Calu3 (cell line): ENCODE data around the gene ZNF687. TPM values are rescaled to one million over a fixed set of nuclear protein-coding genes. Genes with fewer than 3 reads are reported as not detected.

Source experiments
- BruUV-seq: library from RNA; stranded (reverse); fragments of 400-500 nt; replicated peaks from 2 replicates; lab custom pipeline; 2021; lab: Mats Ljungman, UMichigan
- CTCF ChIA-PET: fragments of 300-600 bp; sonication (Branson Sonifier 250); formaldehyde crosslinking; loops from one replicate; lab custom pipeline; 2022; ENCODE audit warnings: antibody characterized with exemption; lab: Charles Lee
- DNase-seq: peaks from one replicate; pipeline ENCODE4 v3.0.0; 2022
- H3K27ac Mint-ChIP-seq: one replicate; pipeline ENCODE4 v1.8.0; 2022; ENCODE audit warnings: mixed read lengths; ENCODE audit not compliant: unreplicated experiment
- H3K27me3 Mint-ChIP-seq: one replicate; pipeline ENCODE4 v1.8.0; 2022; ENCODE audit warnings: mixed read lengths; ENCODE audit not compliant: unreplicated experiment
- H3K36me3 Mint-ChIP-seq: one replicate; pipeline ENCODE4 v1.8.0; 2022; ENCODE audit warnings: mild to moderate bottlenecking, moderate library complexity, mixed read lengths; ENCODE audit not compliant: insufficient read depth, unreplicated experiment
- H3K4me1 Mint-ChIP-seq: one replicate; pipeline ENCODE4 v1.8.0; 2022; ENCODE audit warnings: mild to moderate bottlenecking, low read depth, mixed read lengths; ENCODE audit not compliant: unreplicated experiment
- H3K4me3 Mint-ChIP-seq: one replicate; pipeline ENCODE4 v1.8.0; 2022; ENCODE audit warnings: mild to moderate bottlenecking, low read depth, moderate library complexity, mixed read lengths; ENCODE audit not compliant: unreplicated experiment
- H3K9me3 Mint-ChIP-seq: one replicate; pipeline ENCODE4 v1.8.0; 2022; ENCODE audit warnings: low read depth, mixed read lengths; ENCODE audit not compliant: unreplicated experiment
- intact Hi-C: fragments of 100-400 bp; cut with micrococcal nuclease; formaldehyde crosslinking; loops from one replicate; pipeline ENCODE4 v1.10.0; 2022; ENCODE audit not compliant: unreplicated experiment
- total RNA-seq: library from RNA; stranded (reverse); gene quantifications from 2 replicates; pipeline ENCODE4 v1.2.3, GENCODE V29; 2022
- TF ChIP-seq, protein P1 (sequence below): fragments of 200-600 bp; IDR thresholded peaks from one replicate; pipeline ENCODE4 v1.8.0; 2022; ENCODE audit warnings: antibody characterized with exemption; ENCODE audit not compliant: unreplicated experiment

ZNF687 gene
- total RNA-seq, 1 experiment from 2014 or later, result 42.9 TPM

DNA sequence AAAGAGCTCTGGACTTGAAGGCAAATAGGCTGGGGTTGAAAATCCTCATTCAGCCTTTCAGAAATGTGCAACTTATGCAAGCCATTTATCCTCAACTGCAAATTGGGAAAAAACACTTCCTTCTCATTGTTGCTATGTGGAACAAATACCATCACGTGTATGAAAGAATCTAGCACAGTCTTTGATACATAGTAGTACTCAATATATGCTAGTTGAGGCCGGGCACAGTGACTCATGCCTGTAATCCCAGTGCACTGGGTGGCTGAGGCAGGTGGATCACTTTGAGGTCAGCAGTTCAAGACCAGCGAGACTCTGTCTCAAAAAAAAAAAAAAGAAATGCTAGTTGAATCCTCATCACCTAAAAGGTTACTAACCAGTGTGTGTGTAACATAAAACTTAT, 36.9 kb downstream of the ZNF687 start:
- Mint-ChIP-seq H3K4me3 (no peak overlapping the region), H3K27me3 (no peaks in the 10 kb centered on the region), H3K36me3 (peaks cover 21% of the 10 kb centered on the region), H3K27ac (no peak overlapping the region), H3K4me1 (peaks cover 8% of the 10 kb centered on the region), H3K9me3 (no peaks in the 10 kb centered on the region)
- TF ChIP-seq, protein P1, sequence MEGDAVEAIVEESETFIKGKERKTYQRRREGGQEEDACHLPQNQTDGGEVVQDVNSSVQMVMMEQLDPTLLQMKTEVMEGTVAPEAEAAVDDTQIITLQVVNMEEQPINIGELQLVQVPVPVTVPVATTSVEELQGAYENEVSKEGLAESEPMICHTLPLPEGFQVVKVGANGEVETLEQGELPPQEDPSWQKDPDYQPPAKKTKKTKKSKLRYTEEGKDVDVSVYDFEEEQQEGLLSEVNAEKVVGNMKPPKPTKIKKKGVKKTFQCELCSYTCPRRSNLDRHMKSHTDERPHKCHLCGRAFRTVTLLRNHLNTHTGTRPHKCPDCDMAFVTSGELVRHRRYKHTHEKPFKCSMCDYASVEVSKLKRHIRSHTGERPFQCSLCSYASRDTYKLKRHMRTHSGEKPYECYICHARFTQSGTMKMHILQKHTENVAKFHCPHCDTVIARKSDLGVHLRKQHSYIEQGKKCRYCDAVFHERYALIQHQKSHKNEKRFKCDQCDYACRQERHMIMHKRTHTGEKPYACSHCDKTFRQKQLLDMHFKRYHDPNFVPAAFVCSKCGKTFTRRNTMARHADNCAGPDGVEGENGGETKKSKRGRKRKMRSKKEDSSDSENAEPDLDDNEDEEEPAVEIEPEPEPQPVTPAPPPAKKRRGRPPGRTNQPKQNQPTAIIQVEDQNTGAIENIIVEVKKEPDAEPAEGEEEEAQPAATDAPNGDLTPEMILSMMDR, result no peak
- intact Hi-C loops, result no loop called here
- CTCF ChIA-PET, result no interaction called here
- DNase-seq, result no peak
- BruUV-seq, result no TSS peak

- Mint-ChIP-seq H3K9me3 (no peaks in the 10 kb centered on the region), H3K27ac (no peak overlapping the region), H3K27me3 (no peaks in the 10 kb centered on the region), H3K36me3 (peaks cover 41% of the 10 kb centered on the region), H3K4me3 (no peak overlapping the region), H3K4me1 (peaks cover 14% of the 10 kb centered on the region)
- CTCF ChIA-PET, result interaction anchor here (0.6 to 1.2 kb wide), 2 partner anchors 15 to 24 kb away, joined by 3 read pairs; no protein-coding TSS in a partner anchor
- TF ChIP-seq, protein P1, result no peak
- no peak for DNase-seq
- intact Hi-C loops, result no loop called here
- no TSS peak for BruUV-seq
Observed at GRCh38 chr1:151324390-151324930, 42.4 kb downstream of the ZNF687 start.

GRCh38 chr1:151325231-151325630, 43.1 kb downstream of the ZNF687 start:
- H3K27me3 Mint-ChIP-seq, result no peaks in the 10 kb centered on the region
- no peak for DNase-seq
- no peak overlapping the region for H3K4me3 Mint-ChIP-seq
- peaks cover 14% of the 10 kb centered on the region for H3K4me1 Mint-ChIP-seq
- peaks cover 41% of the 10 kb centered on the region for H3K36me3 Mint-ChIP-seq
- H3K27ac Mint-ChIP-seq, result no peak overlapping the region
- no TSS peak for BruUV-seq
- TF ChIP-seq, protein P1, result no peak
- H3K9me3 Mint-ChIP-seq, result no peaks in the 10 kb centered on the region
- intact Hi-C loops, result no loop called here
- CTCF ChIA-PET, result no interaction called here

- H3K4me1 Mint-ChIP-seq, result peaks cover 14% of the 10 kb centered on the region
- CTCF ChIA-PET, result interaction anchor here (0.8 to 2.6 kb wide), 3 partner anchors 9 to 15 kb away, joined by 3 to 22 read pairs (median 15); no protein-coding TSS in a partner anchor
- no peak for DNase-seq
- peak overlapping the region; percentile 90 for H3K4me3 Mint-ChIP-seq
- intact Hi-C loops, result no loop called here
- peak overlapping the region; percentile 92 for H3K27ac Mint-ChIP-seq
- no peaks in the 10 kb centered on the region for H3K9me3 Mint-ChIP-seq
- peaks cover 41% of the 10 kb centered on the region for H3K36me3 Mint-ChIP-seq
- no peaks in the 10 kb centered on the region for H3K27me3 Mint-ChIP-seq
- BruUV-seq, result TSS peak; percentile 58
- TF ChIP-seq, protein P1, result no peak
Observed at GRCh38 chr1:151325646-151326429, 43.7 kb downstream of the ZNF687 start.
